D721Med (cell line): ENCODE results near the gene PACRG.

Experiments used
- DNase-seq: peaks from one replicate; pipeline ENCODE4 v3.0.0; 2011; ENCODE audit warnings: low spot score; ENCODE audit not compliant: insufficient read length
- FAIRE-seq: peaks from 2 replicates; lab custom pipeline; 2011; peaks lifted over from hg19 to GRCh38; lab: Jason Lieb, UNC
- TF ChIP-seq, protein P1 (sequence below): IDR thresholded peaks from 2 replicates; pipeline ENCODE4 v1.5.1; 2012; ENCODE audit warnings: mild to moderate bottlenecking, control low read depth; ENCODE audit not compliant: insufficient read depth; ENCODE audit errors: missing control alignments

The PACRG gene

DNA sequence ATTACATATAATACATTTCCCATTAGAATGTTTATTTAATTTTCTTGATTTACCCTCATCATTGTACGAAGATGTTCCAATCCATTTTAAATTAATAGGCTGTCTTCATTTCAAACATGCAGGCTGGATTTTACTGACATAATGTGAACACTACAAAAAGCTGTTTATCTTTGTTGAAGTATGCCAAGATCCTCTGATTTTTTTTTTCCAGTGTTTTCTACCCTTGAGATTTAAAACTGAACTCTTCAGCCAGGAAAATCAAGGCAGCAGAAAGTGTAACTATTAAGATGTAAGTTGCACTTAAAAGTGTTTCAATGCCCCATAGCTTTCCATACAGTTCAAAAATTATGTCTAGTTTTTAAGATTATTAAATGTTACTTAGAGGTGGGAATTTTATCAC is 43.7 kb upstream of the PACRG start:
- no peak for DNase-seq
- TF ChIP-seq, protein P1, sequence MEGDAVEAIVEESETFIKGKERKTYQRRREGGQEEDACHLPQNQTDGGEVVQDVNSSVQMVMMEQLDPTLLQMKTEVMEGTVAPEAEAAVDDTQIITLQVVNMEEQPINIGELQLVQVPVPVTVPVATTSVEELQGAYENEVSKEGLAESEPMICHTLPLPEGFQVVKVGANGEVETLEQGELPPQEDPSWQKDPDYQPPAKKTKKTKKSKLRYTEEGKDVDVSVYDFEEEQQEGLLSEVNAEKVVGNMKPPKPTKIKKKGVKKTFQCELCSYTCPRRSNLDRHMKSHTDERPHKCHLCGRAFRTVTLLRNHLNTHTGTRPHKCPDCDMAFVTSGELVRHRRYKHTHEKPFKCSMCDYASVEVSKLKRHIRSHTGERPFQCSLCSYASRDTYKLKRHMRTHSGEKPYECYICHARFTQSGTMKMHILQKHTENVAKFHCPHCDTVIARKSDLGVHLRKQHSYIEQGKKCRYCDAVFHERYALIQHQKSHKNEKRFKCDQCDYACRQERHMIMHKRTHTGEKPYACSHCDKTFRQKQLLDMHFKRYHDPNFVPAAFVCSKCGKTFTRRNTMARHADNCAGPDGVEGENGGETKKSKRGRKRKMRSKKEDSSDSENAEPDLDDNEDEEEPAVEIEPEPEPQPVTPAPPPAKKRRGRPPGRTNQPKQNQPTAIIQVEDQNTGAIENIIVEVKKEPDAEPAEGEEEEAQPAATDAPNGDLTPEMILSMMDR, result no peak
- FAIRE-seq, result no peak

DNA sequence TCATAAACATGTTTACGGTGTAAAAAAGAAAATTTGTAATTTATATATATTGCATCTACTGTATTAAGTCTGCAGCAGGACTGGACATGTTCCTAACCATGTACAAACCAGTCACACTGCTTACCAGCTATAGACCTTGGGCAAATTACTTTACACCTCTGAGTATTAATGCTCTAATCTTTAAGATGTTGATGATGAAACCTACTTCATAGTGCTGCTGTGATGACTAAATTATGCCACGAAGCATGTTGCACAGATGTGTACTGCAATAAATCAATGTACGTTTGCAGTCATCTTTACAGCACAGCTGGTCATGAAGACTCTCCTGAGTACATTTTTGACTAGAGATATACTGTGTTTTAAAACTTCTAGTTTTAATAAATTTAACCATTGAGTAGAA is 42.8 kb upstream of the PACRG start:
- no peak for DNase-seq
- no peak for FAIRE-seq
- TF ChIP-seq, protein P1, result no peak

DNA sequence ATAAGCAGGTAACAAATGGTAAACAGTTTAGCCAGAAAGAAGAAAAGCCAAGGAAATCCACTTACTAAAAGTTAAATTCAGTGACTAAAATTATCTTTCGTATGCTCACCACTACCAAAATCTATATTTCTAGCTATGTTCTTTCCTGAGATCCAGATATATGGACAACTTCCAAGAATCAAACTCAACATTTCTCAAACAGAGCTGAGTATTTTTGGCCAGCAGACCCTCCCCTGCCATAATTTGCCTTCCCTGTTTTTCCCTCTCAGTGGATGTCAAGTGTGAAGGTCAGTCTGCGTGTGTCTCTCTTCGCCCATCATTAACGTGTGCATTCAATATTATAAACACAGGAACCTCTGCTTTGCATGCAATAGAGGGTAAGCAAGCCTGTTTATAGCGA is 42.2 kb upstream of the PACRG start:
- TF ChIP-seq, protein P1, result no peak

DNA sequence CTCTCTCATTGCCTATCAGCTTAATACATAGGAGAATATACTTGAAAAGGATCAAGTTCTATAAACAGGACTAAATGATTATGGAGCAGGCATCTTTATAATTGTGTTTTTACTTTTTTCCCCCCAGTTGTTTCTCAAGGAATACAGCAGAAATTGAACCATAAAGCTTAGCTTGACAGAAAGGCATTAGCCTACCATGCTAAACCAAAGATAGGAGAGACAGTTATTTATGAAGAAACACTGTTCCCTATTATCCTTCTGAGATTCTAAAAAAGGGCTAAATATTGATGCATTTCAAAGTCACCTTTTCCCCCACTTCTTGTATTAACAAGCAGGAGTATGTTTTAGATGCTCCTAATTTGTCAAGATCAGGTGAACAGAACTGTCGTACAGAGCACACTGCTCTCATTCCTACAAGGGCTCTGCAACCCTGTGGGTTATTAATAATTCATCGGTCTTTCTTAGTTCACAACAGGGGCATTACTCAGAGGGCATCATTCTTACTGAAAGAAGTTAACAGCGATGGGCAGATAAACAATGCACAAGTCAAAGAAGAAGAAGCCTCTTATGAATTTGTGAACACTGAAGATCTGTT is 38.9 kb upstream of the PACRG start:
- TF ChIP-seq, protein P1, result no peak
- FAIRE-seq (no peak), DNase-seq (no peak)

More for the DNA sequence above, 42.2 kb upstream of the PACRG start:
- FAIRE-seq (no peak), DNase-seq (no peak)

DNA sequence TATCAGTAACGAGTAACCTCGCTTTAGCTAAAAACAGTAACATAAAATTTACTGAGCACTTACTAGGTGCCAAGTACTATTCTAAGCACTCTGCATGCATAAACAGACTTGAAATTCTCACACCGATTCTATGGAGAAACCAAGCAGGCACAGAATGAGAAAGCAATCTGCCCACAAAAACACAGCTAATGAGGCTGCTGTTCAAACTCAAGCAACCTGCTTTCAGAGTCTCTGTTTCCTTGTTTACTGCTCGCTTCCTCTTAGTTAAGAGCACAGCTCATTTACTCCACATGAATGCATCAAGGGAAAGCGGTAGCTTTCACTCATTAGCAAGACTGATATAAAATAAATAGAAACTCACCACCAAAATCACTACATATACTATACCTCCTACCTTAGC is 37.6 kb upstream of the PACRG start:
- TF ChIP-seq, protein P1, result no peak
- DNase-seq (no peak), FAIRE-seq (no peak)

DNA sequence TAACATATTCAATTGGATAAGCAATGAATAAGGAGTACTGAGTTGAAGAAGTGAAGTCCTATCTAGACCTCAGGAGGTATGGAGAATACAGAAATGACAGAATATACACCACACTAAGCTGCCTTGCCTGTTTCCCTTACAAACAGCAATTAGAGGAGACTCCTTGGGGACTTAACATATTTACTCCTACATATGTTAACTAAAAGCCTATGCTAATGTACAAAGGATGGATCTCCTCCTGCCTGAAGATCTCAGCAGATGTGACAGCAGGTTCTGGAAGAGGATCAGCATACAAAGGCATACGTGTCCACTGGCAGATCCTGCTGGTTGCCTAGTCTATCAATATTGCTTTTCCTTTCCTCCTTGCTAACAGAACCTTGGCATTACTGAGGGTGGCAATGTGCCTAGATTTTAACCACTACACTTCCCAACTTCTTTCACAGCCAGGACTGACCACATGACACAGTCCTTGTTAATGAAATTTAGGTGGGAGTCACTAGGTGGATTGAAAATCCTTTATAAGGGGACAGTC is 29.8 kb upstream of the PACRG start:
- DNase-seq (no peak), FAIRE-seq (no peak)
- TF ChIP-seq, protein P1, result no peak

DNA sequence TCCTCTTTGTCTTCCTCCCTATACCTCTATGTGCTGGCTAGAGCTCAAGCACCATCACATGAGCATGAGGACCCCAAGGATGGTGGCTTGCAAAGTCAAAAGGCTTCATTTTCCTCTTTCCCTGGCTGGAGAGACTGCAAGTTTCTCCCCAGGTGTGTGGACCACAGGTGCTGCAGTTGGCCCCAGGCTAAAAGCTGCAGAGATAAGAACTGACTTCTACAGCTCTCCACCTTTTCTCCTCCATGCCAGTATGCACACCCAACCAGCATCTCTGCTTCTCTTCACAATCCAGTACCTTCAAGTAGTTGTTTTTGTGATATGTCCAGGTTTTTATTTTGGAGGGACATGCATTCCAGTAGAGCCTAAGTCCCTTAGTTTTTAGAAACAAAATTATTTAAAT is 29.3 kb upstream of the PACRG start:
- FAIRE-seq, result no peak

More for the DNA sequence above, 29.3 kb upstream of the PACRG start:
- TF ChIP-seq, protein P1, result no peak
- DNase-seq, result no peak
